NCI-H510A treated with DMSO at 0.1 percent for 48 hours (cell line): Measurements from ENCODE around the gene TTLL1.

Experiments
- DNase-seq: peaks from one replicate; lab custom pipeline; 2025; lab: John Stamatoyannopoulos, UW

Gene TTLL1

DNA sequence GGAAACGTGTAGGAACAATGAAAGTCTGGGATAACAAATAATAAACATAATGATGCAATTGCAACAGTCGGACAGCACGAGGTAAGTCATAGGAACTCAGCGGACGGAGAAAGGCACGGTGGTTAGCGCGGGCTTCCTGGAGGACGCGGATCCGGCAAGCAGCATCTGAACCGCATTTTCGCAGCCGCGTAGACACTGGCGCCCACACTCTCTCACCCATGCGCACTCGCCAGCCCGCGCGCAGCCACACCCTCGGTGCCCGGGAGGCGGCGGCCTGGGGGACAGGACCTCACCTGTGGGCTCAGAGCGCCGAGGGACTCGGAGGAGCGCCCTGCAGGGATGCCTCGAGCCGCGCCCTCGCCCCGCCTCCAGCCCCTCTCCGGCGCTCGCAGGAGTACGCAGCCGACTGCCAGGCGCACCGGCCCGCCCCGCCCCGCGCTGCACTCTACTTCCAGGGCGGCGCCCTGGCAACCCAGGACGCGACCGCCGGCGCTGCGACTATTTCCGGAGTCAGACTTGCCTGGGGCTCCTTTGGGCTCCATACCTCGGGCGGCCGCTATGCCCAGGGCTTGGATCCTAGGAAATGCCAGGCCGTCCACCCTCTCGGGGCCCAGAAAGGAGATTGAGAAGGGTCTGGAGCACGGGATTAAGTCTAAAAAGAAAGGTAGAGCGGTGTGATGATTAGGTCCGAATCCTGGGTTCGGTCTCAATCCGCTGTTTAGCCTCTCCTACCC, at the start of gene TTLL1:
Gene TTLL1, minus strand, starts transcription at position 408 of the 734 bp plus-strand sequence. CDS start 13,805 bp downstream, outside the sequence.
- DNase-seq, result peak; percentile 68

GRCh38 chr22:43136801-43137200, 47.6 kb upstream of the TTLL1 start:
- no peak for DNase-seq

DNA sequence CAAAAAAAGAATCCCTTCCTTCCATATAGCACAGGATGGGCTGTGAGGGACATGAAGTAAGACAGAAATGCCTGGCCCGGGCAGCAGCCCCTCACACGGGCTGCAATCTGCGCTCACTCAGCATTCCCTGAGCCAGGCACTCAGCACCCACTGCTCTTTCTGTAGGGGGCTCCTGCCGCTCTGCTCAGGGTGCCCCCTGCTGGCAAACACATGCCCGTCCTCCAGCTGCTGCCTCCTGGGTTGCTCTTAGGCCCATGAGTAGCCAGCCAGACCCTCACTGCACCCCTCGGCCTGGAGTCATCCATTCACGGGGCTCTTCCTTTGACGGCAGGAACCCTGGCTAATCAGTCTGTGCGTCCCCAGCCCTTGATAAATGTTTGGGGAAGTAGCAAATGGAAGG, 47.1 kb upstream of the TTLL1 start:
- DNase-seq, result no peak

DNA sequence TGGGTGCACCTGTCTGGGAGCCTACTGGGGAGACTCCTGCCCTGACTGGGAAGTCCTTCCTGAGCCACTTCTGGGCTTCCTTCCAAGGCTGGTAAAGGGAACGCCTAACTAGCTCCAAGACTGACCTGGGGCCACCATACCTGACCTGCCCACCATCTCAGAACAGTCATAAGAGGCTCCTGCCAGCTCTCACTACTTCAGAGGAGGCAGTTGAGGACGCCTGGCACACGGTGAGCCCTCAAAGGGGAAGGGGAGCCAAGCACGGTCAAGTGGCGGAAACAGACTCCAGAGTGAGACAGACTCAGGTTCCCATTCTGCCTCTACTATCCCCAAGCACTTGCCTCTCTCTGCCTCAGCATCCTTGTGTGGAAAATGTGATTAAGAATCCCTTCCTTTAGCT, 46.4 kb upstream of the TTLL1 start:
- DNase-seq, result no peak

DNA sequence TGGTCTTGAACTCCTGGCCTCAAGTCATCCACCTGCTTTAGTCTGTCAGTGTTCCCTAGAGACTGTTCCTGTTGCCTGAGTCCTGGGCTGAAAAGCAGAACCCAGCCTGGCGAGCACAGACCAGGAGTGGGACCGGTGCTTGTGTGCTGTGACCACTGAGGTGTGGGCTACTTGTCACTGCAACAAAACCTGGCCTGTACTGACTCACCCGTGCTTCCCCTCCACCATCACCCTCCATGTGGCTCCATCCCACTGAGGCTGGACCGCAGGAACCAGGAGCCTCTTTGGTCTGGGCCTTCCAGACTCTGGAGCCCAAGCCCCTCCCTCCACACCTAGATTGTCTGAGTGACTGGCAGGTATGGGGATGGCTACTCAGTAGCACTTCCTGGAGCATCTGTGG, 45.4 kb upstream of the TTLL1 start:
- no peak for DNase-seq

- no peak for DNase-seq
Measured at GRCh38 chr22:43133401-43133800, 44.2 kb upstream of the TTLL1 start.

GRCh38 chr22:43131773-43132501, 42.7 kb upstream of the TTLL1 start:
- no peak for DNase-seq

GRCh38 chr22:43129426-43130425, 40.5 kb upstream of the TTLL1 start:
- DNase-seq, result peak; percentile 80

DNA sequence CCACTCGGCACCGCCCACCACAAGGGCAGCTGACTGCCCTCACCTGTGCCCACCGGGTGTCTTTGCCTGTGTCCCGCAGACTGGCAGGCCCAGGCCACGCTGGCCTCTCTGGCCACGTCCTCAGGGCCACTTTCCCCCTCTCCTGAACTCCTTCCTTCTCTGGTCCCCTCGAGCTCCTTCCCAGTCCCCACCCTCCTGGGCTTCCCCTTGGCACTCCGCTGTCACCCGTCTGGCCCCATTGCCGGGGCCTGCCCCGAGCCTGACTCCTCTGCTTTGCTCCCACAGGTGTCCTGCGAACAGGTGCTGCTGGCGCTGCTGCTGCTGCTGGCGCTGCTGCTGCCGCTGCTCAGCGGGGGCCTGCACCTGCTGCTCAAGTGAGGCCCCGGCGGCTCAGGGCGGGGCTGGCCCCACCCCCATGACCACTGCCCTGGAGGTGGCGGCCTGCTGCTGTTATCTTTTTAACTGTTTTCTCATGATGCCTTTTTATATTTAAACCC, 39.8 kb upstream of the TTLL1 start:
- peak; percentile 82 for DNase-seq

DNA sequence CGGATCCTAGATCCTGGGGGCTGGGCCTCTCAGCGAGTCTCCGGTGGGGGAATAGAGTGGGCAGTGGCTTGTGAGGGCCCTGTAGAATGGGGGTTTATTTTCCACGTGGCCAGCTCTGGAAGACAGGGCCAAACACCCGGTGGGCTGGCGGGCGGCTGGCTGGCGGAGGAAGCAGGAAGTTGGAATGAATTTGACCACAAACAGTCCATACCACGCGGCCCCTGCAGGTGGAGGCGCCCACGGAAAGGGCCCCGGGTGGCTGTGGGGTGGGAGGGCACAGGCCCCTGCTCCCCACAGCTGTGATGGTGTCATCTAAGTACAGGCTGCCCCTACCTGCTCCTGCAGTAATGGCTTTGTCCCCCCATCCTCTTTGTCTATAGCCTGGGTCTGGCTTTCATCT, 38.9 kb upstream of the TTLL1 start:
- DNase-seq, result no peak

DNA sequence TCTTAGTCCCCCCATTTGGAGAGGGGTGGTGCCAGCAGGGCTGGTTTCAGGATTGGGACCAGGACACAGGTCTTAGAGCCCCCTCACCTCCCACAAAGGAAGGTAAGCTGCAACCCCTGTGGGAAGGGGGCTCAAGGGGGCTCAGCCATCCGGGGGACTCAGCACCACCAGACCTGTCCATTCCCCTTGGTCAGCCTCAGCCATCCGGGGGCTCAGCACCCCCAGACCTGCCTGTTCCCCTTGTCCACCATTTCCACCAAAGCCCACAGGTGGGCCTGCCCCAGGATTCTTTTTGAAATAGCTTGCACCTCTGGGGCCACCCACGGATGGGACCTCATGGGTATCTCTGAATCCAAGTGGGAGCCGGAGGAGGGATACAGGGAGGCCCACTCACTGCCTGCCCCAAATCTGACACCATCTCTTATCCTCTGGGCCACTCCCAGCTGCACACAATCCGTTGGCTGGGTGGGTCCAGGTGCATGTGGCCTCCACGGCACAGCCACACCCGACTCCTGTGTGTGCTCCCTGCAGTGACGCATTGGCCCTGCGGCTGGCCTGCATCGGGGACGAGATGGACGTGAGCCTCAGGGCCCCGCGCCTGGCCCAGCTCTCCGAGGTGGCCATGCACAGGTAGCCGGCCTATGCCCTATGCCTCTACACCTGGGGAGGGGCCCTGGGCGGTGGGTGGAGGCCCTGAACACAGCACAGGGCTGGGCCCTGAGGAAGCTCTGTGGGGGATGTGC, 38.1 kb upstream of the TTLL1 start:
- DNase-seq, result no peak

GRCh38 chr22:43126501-43127165, 37.4 kb upstream of the TTLL1 start:
- no peak for DNase-seq

DNA sequence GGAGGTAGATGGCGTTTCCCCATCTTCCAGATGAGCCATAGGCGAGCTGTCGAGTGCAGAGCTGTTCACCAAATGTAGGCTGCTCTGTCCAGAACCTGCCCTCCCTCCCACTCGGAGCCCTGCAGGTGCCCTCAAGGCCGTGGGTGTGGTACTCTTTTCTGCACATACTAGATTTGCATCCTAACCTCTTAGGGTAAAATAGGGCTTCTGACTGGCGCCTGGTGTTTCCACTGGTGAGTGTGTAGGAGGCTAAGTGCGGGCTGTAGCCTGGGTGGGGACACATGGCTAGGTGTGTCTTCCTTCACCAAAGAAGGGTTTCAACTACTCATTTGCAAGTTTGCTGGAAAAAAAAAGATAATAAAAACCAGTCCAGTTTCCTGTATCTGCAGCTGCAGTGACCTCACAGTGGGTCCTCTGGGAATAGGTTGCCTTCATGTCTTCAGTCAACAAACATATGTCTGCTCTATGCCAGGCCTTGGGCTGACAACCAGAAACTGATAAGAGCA, 29.8 kb upstream of the TTLL1 start:
- no peak for DNase-seq

DNA sequence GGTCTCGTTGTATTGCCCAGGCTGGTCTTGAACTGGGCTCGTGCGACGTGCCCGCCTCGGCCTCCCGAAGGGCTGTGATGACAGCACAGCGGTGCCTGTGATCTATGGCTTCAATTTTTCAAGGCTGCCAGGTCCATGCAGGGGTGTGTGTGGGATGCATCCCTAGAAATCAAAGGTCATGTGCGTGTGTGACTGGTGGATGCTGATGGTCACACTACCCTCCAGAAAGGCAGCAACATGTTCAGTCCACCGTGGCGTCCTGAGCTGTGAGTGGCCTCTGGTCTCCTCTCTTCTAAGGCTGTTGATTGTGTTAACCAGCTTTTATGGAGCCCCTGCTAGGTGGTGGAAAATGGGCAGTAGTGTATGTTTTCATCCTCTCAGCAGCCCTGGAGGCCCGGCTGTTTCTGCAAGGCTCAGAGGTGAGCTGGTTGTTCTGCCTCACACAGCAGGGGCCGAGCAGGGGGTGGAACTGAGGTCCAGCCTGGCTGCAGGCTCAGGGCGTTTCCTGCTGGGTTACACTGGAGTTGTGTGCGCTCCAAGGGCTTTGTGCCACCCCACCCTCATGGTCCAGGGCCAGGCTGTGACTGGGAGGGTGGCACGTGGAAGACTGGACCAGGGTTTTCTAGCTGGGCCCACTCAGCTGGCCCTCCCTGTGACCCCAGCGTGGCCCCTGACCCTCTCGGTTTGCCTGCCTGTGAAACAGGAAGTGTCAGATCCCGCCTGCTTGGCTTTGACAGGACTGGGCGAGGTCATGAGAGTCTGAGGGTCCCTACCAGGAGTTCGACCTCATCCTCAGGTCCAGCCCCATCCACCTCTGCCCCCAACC, 29.0 kb upstream of the TTLL1 start:
- DNase-seq, result no peak

GRCh38 chr22:43116932-43117331, 27.7 kb upstream of the TTLL1 start:
- DNase-seq, result no peak

- DNase-seq, result peak; percentile 35
Measured at GRCh38 chr22:43114958-43115357, 25.8 kb upstream of the TTLL1 start.

DNA sequence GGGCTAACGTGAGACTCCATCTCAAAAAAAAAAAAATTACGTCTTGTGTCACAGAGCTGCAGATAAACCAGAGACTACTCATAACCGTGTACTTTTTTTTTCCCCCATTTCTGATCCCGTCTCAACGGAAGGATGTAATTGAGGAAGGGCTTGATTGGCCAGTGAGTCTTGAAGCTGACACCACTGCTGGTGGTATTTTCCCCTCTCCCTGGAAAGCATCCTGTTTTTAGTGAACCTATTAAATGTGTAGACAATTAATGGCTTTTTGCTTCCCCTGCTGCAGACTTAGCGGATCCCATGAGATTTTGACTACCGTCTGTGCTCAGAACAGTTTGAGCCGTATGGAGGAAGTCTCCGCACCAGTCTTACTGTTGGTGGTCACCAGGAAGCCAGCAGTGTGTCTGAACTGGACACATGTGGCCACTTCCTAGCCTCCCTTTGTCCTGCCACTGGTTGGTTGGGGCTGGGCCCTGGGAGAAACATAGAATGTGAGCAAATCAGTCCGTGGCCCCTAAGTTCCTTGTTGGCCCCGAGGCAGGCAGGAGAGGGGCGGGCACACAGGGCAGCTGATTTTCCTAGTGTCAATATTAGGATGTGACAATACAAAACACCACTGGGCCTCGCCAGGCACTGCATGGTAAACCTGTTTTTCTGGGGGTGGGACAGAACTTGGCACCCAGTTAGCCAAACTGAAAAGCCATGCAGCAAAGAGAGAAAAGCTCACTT, 24.5 kb upstream of the TTLL1 start:
- peak; percentile 19 for DNase-seq

- DNase-seq, result no peak
Measured at GRCh38 chr22:43110927-43111623, 21.9 kb upstream of the TTLL1 start.
